Fibroblast of skin of right quadriceps (primary cell): ENCODE measurements around the gene PNCK.

Source experiments
- DNase-seq: peaks from one replicate; pipeline ENCODE4 v3.0.0-alpha.2; 2013

PNCK gene

DNA sequence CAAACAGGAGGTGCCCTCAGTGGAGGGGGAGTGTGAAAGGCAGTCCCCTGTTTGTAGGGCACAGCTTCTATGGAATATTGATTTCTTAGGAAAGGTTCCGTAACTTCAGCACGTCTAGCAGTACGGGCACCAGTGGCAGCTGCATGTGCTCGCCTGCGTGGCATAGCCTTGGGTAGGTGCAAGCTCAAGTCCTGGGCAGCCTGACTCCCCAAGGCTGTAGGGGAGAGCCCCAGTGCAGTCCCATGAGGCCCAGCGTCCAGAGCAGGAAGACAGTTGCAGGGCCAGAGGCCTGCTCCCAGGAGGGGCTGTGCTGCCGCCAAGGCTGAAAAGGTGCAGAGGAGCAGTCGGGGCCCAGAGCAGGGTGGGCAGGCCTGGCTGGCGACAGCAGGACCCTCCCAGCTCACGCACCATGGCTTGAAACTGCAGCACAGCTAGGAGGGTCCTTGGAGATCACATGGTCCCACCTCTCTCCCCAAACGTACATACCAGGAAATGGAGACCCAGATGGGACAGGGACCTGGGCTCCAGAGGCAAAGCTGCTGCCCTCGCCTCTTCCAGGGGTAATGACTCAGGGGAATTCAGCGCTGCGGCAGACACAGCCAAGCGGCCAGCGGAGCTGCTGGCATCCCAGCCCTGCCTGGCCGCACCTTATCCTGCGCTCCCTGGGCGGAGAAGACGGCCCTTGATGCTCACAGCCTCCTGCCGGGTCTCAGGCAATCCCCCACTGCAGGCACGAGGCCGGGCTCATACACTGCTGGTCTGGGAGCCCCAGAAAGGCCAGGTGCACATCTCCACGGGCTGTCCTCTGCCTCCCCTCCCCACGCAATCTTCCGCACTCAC is 32.7 kb downstream of the PNCK start:
- no peak for DNase-seq

DNA sequence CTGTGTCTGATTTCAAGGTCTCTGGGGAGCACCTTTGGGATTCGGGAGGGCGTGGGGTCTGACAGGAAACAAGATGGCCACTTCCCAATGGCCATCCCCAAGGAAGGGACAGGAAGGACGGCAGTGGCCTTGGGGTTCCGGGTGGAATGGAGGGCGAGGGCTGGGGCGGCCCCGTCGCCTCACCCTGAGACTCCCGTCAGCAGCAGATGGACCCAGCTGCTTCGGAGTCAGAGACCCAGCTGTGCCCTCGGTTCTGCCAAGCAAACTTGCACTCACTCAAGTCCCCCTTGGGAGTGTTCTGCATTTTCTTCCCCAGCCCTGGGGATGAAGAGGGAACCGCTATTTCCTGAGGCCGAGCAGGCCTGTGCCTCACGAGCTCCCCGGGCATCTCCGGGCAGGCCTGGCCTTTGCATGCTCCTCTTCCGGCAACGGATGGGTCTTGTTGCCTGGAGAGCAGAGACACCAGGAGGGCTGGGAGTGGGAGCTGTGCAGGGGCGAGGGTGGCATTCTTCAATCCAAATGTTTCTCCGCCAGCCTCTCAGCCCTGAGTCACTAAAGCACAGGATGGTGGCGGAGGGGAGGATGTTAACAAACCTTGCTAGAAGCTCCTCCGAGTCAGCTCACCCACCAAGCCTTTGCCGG is 33.4 kb downstream of the PNCK start:
- DNase-seq = no peak

DNA sequence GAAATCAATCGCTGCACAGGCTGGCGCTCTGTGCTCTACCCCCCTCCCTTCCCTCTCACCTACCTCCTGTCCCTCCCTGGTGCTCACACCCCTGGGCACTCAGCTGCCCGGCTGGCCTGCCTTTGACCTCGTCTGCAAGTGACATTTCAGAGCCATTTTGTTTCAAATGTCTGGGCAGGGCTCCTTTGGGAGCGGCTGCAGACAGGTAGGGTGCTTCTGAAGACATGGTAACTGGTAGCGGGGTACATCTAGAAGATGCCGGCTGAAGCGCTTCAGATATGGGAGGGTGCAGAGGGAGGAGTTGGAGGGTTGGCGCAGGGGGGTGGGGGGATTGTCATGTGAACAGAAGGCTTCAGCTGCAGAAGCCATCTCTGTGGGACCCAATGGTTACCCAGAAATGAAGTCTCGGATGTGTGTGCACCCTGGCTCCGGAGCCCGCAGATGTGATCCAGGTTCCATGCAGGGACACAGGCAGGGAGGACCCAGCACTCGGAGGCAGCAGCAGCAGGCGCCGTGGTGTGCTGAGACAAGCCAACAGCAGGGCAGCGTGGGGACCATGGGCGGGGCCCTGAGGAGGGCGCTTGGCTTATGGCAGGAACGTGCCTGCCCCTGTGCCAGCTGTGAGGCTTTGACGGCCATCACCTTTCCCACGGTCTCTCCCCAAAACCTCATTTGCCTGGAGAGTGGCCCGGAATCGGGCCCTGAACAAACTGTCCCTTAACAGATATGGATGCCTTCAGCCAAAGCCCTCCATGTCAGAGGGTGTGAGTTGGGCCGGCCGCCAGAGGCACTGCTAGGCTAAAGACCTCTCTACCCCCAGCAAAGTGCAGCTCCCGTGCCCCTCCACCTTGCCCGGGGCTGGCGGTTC is 34.2 kb downstream of the PNCK start:
- no peak for DNase-seq

DNA sequence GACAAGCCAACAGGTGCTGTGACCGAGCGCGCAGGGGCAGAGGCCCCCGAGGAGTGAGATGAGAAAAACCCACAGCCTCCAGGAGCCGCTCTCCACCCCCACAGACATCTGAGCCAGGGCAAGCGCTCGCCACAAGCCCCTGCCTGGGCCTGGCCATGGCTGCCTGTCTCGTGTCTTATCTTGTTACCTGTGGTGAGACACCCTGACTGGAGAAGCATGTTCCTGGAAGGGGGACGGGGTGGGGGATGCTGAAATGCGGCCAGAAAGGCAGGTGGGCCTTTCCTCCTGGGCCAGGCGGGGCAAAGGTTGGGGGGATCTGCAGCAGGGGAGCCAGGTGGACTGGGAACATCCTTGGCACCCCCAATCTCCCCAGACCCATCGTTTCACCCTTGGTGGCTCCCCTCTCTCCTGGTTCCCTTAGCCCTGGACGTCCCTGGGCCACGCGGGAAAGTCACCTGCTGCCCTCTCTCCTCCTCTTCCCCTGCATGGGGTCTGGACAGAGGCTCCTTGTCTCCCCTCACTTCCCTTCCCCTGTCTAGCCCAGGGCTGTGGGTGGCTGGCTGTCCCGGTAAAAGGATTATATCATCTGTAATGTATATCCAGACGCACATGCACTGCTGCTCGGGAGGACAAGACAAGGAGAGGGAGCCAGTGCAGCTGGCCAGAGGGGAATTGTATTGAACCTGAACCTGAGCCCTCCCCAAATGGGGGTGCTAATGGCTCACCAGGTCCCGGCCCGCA is 35.0 kb downstream of the PNCK start:
- no peak for DNase-seq

DNA sequence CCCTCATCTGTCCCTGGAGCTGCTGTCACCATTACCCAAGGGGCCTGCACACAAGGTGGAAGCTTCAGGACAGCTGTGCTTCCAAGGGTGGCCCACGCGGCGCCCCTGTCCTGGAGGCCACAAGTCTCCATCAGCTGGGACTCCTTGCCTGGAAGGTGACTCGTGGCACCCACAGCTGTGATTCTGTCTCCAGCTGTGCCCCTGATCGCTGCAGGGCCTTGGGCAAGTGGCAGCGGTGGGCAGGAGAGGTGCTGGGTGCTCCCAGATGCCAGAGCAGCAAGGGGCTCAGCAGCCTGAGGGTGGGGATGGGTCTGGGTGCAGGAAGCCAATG is 35.6 kb downstream of the PNCK start:
- DNase-seq = no peak

DNA sequence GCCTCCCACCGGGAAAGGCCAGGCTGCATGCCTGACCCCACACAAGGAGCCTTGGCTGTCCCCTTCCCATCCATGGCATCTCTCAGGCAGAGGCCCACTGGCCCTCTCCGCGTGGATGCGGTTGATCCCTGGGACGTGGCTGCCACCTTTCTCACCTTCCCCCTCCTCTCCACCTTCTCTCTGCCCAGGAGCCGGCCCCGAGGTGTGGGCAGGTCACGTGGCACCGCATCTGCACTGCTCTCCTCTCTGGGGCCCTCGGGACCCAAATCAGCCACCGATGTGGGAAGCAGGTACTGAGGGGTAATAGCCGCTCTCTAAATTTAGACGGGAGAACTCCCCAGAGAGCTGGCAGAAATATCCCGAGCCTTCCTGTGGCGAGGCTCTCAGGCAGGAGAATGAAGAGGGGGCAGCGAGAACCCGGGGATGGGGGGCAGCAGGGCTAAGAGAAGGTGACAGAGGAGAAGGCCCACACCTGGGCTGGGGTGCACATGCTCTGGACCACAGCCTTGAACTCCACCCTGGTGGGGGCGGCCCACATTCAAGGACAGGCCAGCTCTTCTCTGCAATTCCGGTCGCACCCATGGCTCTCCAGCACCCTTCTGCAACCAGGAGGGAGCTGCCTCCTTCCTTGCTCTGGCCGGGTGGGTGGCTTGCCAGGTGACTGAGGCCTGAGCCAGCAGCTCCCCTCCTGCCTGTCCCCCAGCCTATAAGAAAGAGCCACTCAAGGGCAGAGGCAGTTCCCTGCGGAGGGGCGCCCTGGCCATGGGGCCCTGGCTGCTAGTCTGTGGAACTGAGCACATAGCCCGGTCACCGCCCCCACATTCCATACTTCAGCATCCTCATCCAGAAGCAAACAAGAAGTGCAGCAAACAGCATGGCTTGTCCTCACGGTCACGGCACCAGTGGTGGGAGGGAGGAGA is 36.2 kb downstream of the PNCK start:
- no peak for DNase-seq

DNA sequence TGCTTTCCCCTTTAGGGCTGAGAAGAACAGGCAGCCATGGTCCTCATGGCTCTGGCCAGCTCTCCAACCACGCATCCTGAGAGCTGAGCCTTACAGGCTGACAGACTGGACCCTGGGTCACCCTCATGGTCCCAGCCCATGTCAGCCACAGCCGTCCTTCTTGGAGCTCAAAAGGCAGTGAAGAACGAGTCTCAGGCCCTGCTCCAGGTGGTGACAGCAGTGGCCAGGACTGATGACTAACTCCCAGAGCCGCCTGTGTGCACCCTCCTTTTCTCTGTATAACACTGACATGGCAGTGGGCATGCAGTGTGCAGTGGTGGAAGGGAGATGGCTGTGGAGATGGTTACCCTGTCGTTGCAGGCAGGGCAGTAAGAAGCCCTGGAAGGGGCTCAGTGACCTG is 36.9 kb downstream of the PNCK start:
- no peak for DNase-seq

DNA sequence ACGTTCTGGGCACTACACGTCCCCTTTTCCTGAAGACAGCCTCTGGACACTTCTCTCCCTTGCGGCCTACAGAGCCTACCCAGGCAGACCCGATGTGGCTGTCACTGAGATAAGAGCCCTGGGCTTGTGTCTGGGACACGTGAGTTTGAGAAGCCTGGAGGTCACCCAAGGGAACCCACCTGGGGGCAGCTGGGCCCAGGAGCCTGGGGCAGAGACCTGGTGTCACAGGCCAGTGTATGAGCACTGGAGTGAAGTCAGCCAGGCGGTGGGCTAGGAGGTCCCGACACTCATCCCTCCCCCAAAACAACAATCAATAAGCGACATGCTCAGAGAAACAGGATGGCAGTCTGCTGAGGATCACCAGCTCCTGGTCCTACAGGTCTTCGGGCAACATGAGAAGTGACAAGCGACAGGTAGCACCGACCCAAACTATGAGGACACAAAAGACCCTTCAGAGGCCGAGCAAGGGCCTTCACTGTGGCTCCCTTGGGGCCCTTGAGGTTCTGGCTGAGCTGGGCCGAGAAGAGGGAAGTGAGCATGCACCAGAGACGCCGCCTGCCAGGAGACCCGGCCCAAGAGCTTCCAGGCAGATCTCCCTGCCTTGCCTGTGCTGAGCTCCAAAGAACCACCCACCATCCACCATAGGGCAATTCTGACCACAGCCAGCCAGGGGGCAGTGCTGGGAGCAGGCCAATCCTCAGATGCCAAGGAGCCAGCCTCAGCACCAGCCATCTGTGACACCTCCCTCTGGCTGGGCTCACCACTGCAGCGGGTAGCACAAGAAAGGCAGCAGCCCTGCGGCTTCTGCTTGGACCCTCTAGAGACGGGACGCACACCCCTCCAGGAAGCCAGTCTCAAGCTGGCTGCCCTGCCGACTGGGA is 37.6 kb downstream of the PNCK start:
- DNase-seq = no peak

DNA sequence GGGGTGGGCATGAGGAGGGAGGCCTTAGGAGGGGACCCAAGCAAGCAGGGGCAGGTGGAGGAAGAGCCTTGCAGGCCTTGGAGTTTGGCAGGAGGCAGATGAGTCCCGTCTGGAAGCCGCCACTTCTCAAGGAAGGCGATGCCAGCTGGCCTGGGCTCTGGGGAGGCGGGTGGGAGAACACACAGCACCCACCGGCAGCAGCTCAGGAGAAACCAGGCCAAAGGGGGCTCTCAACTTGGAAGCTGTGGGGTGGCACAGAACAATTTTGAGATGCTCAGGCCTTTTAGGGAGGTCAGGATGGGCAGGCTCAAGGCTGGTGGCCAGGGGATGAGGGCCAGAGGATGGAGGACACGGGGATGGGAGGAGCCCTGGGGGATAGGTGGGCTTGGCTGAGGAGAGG is 38.2 kb downstream of the PNCK start:
- no peak for DNase-seq

DNA sequence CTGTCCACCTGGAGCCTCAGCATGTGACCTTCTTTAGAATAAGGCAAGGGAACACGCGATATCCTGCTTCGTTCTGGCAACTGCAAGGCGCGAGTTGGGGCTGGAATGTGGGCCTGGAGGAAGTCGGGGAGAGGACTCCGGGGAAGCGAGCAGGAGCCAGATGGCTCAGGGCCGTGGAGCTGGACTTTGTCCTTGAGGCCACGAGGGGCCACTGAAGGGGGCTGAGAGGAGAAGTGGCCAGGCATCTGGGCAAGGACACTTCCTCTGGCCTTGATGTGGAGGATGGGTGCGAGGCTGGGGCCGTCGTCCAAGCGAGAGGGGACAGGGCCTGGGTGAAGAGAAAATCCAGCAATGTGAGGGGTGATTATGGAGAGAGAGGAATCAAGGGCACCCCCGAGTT is 38.8 kb downstream of the PNCK start:
- no peak for DNase-seq

DNA sequence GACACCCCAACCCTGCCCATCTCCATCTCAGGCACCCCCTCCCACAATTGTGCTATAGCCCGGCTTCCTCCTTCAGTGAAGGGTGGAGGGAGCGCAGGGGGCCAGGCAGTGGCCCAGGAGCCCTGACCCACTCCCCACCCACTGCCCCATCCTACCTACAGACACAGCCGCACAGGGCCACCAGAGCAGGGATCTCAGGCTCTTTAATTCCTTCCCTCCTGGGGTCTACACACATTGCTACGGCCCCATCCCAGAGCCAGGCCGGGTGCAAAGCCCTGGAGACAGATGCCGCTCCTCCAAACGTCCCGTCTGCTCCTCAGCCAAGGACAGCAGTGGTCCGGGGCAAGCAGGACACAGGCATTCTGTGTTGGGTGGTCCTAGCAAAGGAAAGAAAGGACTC is 39.4 kb downstream of the PNCK start:
- no peak for DNase-seq

DNA sequence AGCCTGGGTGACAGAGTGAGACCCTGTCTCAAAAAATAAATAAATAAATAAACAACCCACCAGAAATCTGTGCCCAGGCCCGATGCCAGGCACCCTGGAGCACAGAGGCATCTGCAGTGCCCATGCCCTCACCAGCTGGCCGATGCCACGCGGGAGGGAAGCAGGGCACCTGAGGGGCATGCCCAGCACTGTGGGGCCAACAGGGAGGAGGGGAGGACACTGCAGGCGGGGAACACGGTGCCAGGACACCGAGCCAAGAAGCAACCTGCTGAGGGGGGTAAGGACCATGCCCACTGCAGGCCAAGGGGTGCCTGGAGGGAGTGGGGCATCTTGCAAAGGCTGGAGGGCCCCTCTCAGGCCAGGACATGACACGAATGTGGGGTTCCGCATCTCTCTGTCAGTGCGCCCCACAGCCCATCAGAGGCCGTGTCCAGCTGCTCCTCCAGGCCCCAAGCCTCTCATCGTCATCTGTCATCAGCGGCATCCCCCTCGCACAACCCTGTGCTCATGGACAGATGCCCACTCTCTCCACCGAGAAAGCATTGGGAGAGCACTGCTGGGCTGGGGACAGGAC is 39.9 kb downstream of the PNCK start:
- DNase-seq = no peak

DNA sequence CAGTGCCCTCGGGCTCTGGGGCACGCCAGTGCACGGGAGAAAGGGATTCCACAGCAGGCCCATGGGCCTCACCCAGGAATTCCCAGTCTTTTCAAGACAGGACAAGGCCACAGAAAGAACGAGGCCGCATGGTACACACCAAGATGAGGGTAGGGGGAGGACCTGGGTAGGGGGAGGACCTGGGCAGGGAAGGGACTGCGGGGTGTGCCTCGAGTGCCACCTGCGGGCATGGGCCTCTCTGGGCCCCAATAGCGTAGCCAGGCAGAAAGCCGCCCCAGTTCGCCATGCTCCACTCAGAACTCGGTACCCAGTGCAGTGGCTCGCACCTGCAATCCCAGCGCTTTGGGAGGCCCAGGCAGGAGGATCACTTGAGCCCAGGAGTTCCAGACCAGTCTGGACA is 40.6 kb downstream of the PNCK start:
- no peak for DNase-seq

DNA sequence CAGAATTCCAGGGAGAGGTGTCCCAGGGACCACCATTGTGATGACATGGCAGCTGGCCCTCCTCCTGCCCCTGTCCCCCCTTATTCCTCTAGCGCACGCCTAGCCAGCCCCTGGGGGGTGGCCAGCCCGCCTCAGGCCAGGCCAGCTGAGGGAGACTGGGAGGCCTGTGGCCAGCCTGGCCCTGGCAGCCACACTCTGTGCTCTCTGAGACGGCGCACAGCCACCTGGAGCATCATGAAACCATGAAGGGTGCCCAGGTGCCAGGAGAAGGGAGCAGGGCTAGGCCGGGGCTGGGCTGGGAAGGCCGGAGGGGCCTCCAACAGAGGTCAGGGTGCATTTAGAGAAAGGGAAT is 41.0 kb downstream of the PNCK start:
- DNase-seq = no peak

DNA sequence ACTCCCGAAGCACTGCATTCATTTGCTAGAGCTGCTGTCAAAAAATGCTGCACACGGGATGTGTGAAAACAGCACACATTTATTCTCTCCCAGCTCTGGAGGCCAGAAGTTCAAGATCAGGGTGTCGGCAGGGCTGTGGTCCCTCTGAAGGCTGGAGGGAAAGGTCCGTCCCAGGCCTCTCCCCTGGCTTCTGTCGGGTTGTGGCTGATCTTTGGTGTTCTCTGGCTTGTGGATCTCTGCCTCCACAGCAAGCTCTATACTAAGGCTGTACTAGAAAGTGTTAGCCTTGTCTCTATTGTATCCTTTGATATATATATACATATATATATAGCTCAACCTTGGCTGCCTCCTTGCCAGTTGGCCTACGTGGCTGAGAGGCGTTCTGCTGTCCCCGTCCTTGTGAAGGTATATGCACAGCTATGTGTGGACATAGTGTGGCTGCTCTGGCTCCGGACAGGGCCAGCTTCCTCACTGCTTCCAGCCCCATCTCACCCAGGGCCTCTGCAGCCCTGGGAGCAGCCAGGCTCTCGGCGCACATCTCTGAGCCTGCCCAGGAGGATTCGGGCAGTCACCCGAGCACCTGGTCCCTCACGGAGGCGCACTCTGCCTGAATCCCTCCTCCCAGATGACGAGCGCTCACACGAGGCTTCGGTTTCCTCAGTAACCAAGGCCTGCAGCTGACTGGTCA is 41.6 kb downstream of the PNCK start:
- no peak for DNase-seq

DNA sequence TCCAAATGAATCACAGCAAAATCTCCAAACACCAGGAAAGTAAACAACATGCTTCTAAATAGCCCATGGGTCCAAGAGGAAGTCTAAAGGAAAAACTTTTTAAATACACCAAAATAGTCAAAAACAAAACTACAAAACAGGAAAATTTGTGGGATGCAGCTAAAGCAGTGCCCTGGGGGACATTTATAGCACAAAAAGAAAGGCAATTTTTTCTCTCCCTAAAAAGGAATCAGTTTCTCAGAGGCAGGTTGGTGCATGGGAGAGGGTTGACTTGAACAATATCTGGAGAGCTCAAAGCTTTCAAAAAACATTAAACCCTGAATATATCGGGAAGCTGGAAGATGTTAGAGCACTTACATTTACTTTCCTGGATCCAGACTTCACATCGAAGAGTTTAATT is 42.3 kb downstream of the PNCK start:
- no peak for DNase-seq

DNA sequence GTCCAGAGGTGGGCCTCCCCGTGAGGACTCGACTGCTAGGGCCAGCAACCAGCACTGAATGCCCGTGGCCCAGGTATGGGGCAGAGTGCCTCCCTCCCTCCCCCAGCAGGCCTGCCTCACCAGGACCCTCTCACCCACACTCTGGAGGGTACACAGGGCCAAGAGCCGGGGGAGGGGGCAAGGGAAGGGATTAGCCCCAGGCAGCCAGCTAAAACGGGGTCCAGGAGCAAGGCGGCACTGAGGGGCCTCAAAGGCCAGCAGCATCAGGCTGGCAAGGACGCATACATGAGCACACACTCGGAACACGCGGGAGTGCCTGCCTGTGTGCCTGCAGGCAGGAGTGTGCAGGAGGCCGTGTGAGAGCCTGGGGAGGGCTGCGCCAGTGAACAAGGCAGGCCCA is 44.9 kb downstream of the PNCK start:
- no peak for DNase-seq

DNA sequence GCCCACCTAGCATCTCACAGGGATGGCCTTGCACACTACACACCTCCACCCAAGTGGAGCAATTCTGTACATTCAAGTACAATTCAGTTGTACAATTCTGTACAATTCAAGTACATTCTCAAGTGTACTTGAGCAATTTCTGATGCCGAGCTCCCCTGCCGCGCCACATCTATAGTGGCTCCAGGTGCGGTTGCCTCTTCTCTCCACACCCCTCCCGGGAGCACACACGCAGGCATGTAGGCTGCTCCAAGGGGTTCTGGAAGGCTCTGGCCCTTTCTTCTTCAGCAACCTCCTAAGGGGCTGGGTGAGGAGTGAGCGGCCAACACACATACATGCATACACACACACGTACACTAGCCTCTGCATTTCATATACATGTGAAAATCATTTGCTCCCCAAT is 45.5 kb downstream of the PNCK start:
- DNase-seq = no peak

DNA sequence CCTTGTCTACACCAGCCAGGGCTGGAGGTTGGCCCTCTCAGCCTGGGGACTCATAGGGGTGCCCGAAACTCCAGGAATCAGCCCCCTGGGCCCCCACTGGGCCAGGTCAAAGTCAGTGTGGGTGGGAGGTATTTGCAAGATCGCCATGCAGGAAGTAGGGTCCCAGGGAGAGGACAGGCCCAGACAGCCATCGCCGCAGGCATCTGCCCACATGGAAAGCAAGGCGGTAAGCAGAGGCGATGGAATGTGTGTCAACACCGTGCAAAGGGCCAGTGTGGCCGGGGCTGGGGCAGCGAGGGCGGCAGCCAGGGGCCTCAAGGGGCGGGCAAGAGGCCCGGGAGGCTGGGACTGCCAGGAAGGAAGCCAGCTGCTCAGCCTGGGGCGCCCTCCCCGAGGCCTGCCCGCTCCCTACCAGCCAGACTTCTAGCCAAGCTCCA is 45.9 kb downstream of the PNCK start:
- no peak for DNase-seq
